GM12878 (cell line): ENCODE measurements around the gene MACROD2. TPM values are rescaled to one million over a fixed set of nuclear protein-coding genes. Genes with fewer than 3 reads are reported as not detected.

Source experiments
- ATAC-seq: fragments of 200-7000 bp; cut with Tn5 transposase; 3 replicates; pipeline ENCODE4 v1.9.1; 2020; ENCODE audit warnings: mild to moderate bottlenecking, moderate library complexity
- BruUV-seq: library from RNA; stranded (reverse); fragments of 400-500 nt; replicated peaks from 2 replicates; lab custom pipeline; 2021; lab: Mats Ljungman, UMichigan
- CTCF ChIA-PET: fragments of 300-600 bp; sonication (Branson Sonifier 250); formaldehyde crosslinking; extraction: SDS; loops from one replicate; lab custom pipeline; 2021; ENCODE audit warnings: inconsistent platforms; lab: Yijun Ruan, JAX
- POLR2A ChIA-PET: fragments of 350-600 bp; formaldehyde crosslinking; extraction: SDS; loops from one replicate; lab custom pipeline; 2021; ENCODE audit warnings: inconsistent platforms; lab: Charles Lee
- RAD21 ChIA-PET: fragments of 300-600 bp; sonication (Branson Sonifier 250); formaldehyde crosslinking; loops from one replicate; lab custom pipeline; 2023; ENCODE audit warnings: antibody characterized with exemption; ENCODE audit not compliant: unreplicated experiment; lab: Charles Lee
- SMC1A ChIA-PET: fragments of 300-600 bp; sonication (Branson Sonifier 250); formaldehyde crosslinking; loops from one replicate; lab custom pipeline; 2023; ENCODE audit not compliant: unreplicated experiment, uncharacterized antibody; lab: Charles Lee
- DNase-seq: peaks from one replicate; pipeline ENCODE4 v3.0.0-alpha.2; 2011; ENCODE audit warnings: low read depth, low spot score
- FAIRE-seq: peaks from 3 replicates; lab custom pipeline; 2011; peaks lifted over from hg19 to GRCh38; lab: Jason Lieb, UNC
- H2AFZ ChIP-seq: 2 replicates; pipeline ENCODE4 v1.6.0; 2011; ENCODE audit warnings: low read depth, low read length, control low read depth; ENCODE audit not compliant: control insufficient read depth
- H3K27ac ChIP-seq: 2 replicates; pipeline ENCODE4 v1.5.1; 2011; ENCODE audit warnings: control low read depth; ENCODE audit not compliant: control insufficient read depth, insufficient read depth
- H3K27me3 ChIP-seq, 2 experiments: replicated peaks in 1 of 2; 2 replicates each; pipeline versions ENCODE4 v1.6.0 to v1.6.1; 2011; ENCODE audit warnings: low read length in 1 of 2; ENCODE audit not compliant: control insufficient read depth in 2 of 2, insufficient read depth in 2 of 2
- H3K36me3 ChIP-seq, 2 experiments: 2 replicates each; pipeline ENCODE4 v1.5.1; 2011; ENCODE audit warnings: low read length in 1 of 2; ENCODE audit not compliant: control insufficient read depth in 2 of 2, insufficient read depth in 2 of 2
- H3K4me1 ChIP-seq: 2 replicates; pipeline ENCODE4 v1.6.1; 2011; ENCODE audit warnings: mild to moderate bottlenecking, low read length, moderate library complexity, mixed read lengths; ENCODE audit not compliant: control insufficient read depth, insufficient read depth
- H3K4me2 ChIP-seq: 2 replicates; pipeline ENCODE4 v1.6.0; 2011; ENCODE audit warnings: control low read depth; ENCODE audit not compliant: control insufficient read depth, insufficient read depth
- H3K4me3 ChIP-seq: fragments of 200-600 bp; sonication (generic); 2 replicates; pipeline ENCODE4 v1.5.1; 2016
- H3K79me2 ChIP-seq: 2 replicates; pipeline ENCODE4 v1.6.0; 2011; ENCODE audit warnings: low read length; ENCODE audit not compliant: control insufficient read depth, insufficient read depth
- H3K9ac ChIP-seq: 2 replicates; pipeline ENCODE4 v1.8.0; 2011; ENCODE audit warnings: low read length, control low read depth, mixed read lengths; ENCODE audit not compliant: control insufficient read depth, insufficient read depth
- H3K9me3 ChIP-seq: replicated peaks from 3 replicates; pipeline ENCODE4 v1.5.1; 2011; ENCODE audit warnings: mild to moderate bottlenecking, low read length; ENCODE audit not compliant: control insufficient read depth, insufficient read depth
- H4K20me1 ChIP-seq: 2 replicates; pipeline ENCODE4 v1.6.0; 2011; ENCODE audit not compliant: control insufficient read depth, insufficient read depth
- FOXK2 ChIP-seq: fragments of 450-650 bp; IDR thresholded peaks from 2 replicates; pipeline ENCODE4 v1.6.1; 2017; ENCODE audit warnings: mild to moderate bottlenecking, moderate library complexity
- IKZF2 ChIP-seq, 2 experiments: fragments of 450-650 bp; IDR thresholded peaks; 2 replicates each; pipeline ENCODE4 v1.6.1; 2017; ENCODE audit warnings: mild to moderate bottlenecking in 2 of 2, moderate library complexity in 2 of 2
- KLF5 ChIP-seq: fragments of 450-650 bp; IDR thresholded peaks from 2 replicates; pipeline ENCODE4 v1.6.1; 2014; ENCODE audit warnings: mild to moderate bottlenecking; ENCODE audit not compliant: partially characterized antibody
- NFIC ChIP-seq: IDR thresholded peaks from 2 replicates; pipeline ENCODE4 v1.6.1; 2012; ENCODE audit warnings: low read depth, mild to moderate bottlenecking, inconsistent platforms, low read length, moderate library complexity
- TCF7 ChIP-seq: IDR thresholded peaks from 2 replicates; pipeline ENCODE4 v1.6.1; 2014; ENCODE audit warnings: antibody characterized with exemption, borderline replicate concordance
- ZNF217 ChIP-seq: fragments of 450-650 bp; IDR thresholded peaks from 2 replicates; pipeline ENCODE4 v1.6.1; 2017; ENCODE audit warnings: antibody characterized with exemption, mild to moderate bottlenecking
- WGBS: methylation state at CpG from one replicate; pipeline ENCODE4 v1.1.6; 2016; ENCODE audit warnings: low lambda C conversion rate; ENCODE audit not compliant: insufficient replicate concordance, insufficient coverage; ENCODE audit errors: missing lambda C conversion rate; 5-methylcytosine and 5-hydroxymethylcytosine counted together
- in situ Hi-C: fragments of 300-500 bp; cut with MboI; formaldehyde crosslinking; loops from 9 replicates; pipeline ENCODE4 v1.14.3; 2018; ENCODE audit warnings: mixed read lengths
- intact Hi-C: fragments of 100-400 bp; cut with micrococcal nuclease; formaldehyde crosslinking; loops from one replicate; pipeline ENCODE4 v1.14.2; 2022; ENCODE audit not compliant: unreplicated experiment
- polyA plus RNA-seq, 11 experiments: library from polyadenylated mRNA; depleted of rRNA in 4 of 11; unstranded in 6 of 11; stranded (reverse) in 5 of 11; fragments of >200 nt; fragmentation: Nextera tagmentation in 4 of 11; fragmentation: Illumina TruSeq in 1 of 11; extraction: Ambion mirVana in 4 of 11; extraction: Trizol in 1 of 11; gene quantifications; 1 replicate in 1 of 11; 2 replicates in 10 of 11; pipeline versions ENCODE4 v1.2.1 to v1.2.3, GENCODE V29; 2011 to 2016; ENCODE audit warnings: inconsistent platforms in 2 of 11, missing spikeins in 2 of 11, low read depth in 1 of 11
- total RNA-seq, 4 experiments: library from RNA; depleted of rRNA in 3 of 4; stranded (reverse); fragments of >200 nt in 3 of 4; fragmentation: Illumina TruSeq in 1 of 4; extraction: Trizol in 1 of 4; gene quantifications; 2 replicates each; pipeline versions ENCODE4 v1.2.1 to v1.2.3, GENCODE V29; 2013 to 2021
- TF ChIP-seq, protein P1 (sequence below): fragments of 450-650 bp; IDR thresholded peaks from 2 replicates; pipeline ENCODE4 v1.6.1; 2017; ENCODE audit warnings: mild to moderate bottlenecking, moderate library complexity

Gene MACROD2
- total and polyA plus RNA-seq, 10 of the 15 experiments (the other 5 are each of a cell fraction or from before 2014, with no cell fraction given): 1.1 to 21.5 (median 2.2) TPM

DNA sequence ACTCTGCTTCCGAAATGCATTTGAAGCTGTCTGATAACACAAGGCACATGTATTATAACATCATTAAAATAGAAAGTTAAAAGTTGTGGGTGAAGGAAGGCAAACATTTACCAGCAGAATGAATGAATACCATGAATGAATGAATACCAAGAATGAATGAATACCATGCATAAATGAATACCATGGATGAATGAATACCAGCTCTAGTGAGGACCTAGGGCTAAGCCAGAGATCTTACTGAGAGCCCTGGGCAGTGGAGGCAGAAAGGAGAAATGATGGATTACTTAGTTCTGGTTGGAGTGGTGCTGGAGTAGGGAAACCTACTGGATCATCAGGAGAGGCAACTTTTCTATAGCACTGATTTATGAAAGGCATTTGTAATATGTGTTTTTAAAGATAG lies 1579.9 kb downstream of the MACROD2 start:
- no TSS peak for BruUV-seq
- no peaks in the 10 kb centered on the region for H3K27me3 ChIP-seq
- POLR2A ChIA-PET: no interaction called here
- H3K27ac ChIP-seq: no peak overlapping the region
- TF ChIP-seq TCF7 (no peak), IKZF2 (IDR thresholded peaks at IDR 0.05) (no peak), KLF5 (no peak), ZNF217 (no peak), FOXK2 (no peak), NFIC (no peak)
- TF ChIP-seq, protein P1, sequence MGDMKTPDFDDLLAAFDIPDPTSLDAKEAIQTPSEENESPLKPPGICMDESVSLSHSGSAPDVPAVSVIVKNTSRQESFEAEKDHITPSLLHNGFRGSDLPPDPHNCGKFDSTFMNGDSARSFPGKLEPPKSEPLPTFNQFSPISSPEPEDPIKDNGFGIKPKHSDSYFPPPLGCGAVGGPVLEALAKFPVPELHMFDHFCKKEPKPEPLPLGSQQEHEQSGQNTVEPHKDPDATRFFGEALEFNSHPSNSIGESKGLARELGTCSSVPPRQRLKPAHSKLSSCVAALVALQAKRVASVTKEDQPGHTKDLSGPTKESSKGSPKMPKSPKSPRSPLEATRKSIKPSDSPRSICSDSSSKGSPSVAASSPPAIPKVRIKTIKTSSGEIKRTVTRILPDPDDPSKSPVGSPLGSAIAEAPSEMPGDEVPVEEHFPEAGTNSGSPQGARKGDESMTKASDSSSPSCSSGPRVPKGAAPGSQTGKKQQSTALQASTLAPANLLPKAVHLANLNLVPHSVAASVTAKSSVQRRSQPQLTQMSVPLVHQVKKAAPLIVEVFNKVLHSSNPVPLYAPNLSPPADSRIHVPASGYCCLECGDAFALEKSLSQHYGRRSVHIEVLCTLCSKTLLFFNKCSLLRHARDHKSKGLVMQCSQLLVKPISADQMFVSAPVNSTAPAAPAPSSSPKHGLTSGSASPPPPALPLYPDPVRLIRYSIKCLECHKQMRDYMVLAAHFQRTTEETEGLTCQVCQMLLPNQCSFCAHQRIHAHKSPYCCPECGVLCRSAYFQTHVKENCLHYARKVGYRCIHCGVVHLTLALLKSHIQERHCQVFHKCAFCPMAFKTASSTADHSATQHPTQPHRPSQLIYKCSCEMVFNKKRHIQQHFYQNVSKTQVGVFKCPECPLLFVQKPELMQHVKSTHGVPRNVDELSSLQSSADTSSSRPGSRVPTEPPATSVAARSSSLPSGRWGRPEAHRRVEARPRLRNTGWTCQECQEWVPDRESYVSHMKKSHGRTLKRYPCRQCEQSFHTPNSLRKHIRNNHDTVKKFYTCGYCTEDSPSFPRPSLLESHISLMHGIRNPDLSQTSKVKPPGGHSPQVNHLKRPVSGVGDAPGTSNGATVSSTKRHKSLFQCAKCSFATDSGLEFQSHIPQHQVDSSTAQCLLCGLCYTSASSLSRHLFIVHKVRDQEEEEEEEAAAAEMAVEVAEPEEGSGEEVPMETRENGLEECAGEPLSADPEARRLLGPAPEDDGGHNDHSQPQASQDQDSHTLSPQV: no peak
- H3K36me3 ChIP-seq: no peaks in the 10 kb centered on the region
- RAD21 ChIA-PET: no interaction called here
- no peaks in the 10 kb centered on the region for H3K79me2 ChIP-seq
- no peak for ATAC-seq
- H3K9ac ChIP-seq: no peak overlapping the region
- no peak for DNase-seq
- in situ Hi-C loops (no loop called here), intact Hi-C loops (no loop called here)
- no peaks in the 10 kb centered on the region for H3K9me3 ChIP-seq
- SMC1A ChIA-PET: no interaction called here
- CTCF ChIA-PET: interaction anchor here (0.9 kb wide), 1 partner anchor 16 kb away, joined by 3 read pairs; no protein-coding TSS in a partner anchor
- no peaks in the 10 kb centered on the region for H3K4me1 ChIP-seq
- no peaks in the 10 kb centered on the region for H4K20me1 ChIP-seq
- WGBS: 35% methylated on average over 1 of the region's 1 CpG
- H3K4me2 ChIP-seq: no peak overlapping the region
- no peak overlapping the region for H2AFZ ChIP-seq
- no peak for FAIRE-seq
- H3K4me3 ChIP-seq: no peak overlapping the region
